Stomach (tissue), 9 donors: ENCODE results near the gene BCOR. TPM values are rescaled to one million over a fixed set of nuclear protein-coding genes. Genes with fewer than 3 reads are reported as not detected.

ENCODE experiments used
- DNase-seq, 2 donors: peaks; one replicate each; pipeline versions ENCODE4 v3.0.0 to v3.0.0-alpha.2; 2013 to 2019
- H3K27ac ChIP-seq, 5 donors: fragments of 200-600 bp in 4 of 5; sonication (generic) in 4 of 5; one replicate each; pipeline ENCODE4 v1.5.1; 2013 to 2019; ENCODE audit warnings: mild to moderate bottlenecking in 1 of 5, moderate library complexity in 1 of 5
- H3K27me3 ChIP-seq, 3 donors: fragments of 200-600 bp; sonication (generic); one replicate each; pipeline ENCODE4 v1.5.1; 2017 to 2019; ENCODE audit warnings: mixed run types in 1 of 3
- H3K36me3 ChIP-seq, 4 donors: fragments of 200-600 bp; sonication (generic); 1 replicate in 3 of 4; 2 replicates in 1 of 4; pipeline ENCODE4 v1.5.1; 2016 to 2019
- H3K4me1 ChIP-seq, 4 donors: fragments of 200-600 bp; sonication (generic); one replicate each; pipeline ENCODE4 v1.5.1; 2016 to 2019
- H3K4me3 ChIP-seq, 4 donors: fragments of 200-600 bp; sonication (generic) in 3 of 4; one replicate each; pipeline ENCODE4 v1.5.1; 2016 to 2019; ENCODE audit warnings: mild to moderate bottlenecking in 1 of 4
- H3K9me3 ChIP-seq, 4 donors: fragments of 200-600 bp; sonication (generic); one replicate each; pipeline ENCODE4 v1.5.1; 2016 to 2019
- CTCF ChIP-seq, 7 experiments: fragments of 450-650 bp in 4 of 7; fragments of 200-600 bp in 3 of 7; sonication (generic) in 3 of 7; IDR thresholded peaks; one replicate each; pipeline ENCODE4 v1.5.1; 2016 to 2019; ENCODE audit warnings: antibody characterized with exemption in 7 of 7, control low read depth in 2 of 7, mild to moderate bottlenecking in 1 of 7
- EP300 ChIP-seq: sonication (generic); formaldehyde crosslinking; IDR thresholded peaks from one replicate; pipeline ENCODE4 v1.6.1; 2017; ENCODE audit warnings: antibody characterized with exemption
- POLR2A ChIP-seq, 4 donors: fragments of 450-650 bp; IDR thresholded peaks; one replicate each; pipeline ENCODE4 v1.6.1; 2016; ENCODE audit warnings: antibody characterized with exemption in 4 of 4, control low read depth in 2 of 4, mild to moderate bottlenecking in 1 of 4, moderate library complexity in 1 of 4
- POLR2AphosphoS5 ChIP-seq, 3 donors: sonication (generic); formaldehyde crosslinking; IDR thresholded peaks; one replicate each; pipeline ENCODE4 v1.6.1; 2016; ENCODE audit warnings: antibody characterized with exemption in 3 of 3
- WGBS, 5 donors: extraction: QIAGEN DNeasy Blood & Tissue Kit in 3 of 5; methylation state at CpG; one replicate each; pipeline versions ENCODE4 v1.1.5 to v1.1.7; 2013 to 2018; 5-methylcytosine and 5-hydroxymethylcytosine counted together
- intact Hi-C: fragments of 100-400 bp; cut with DNase I; formaldehyde crosslinking; loops from one replicate; pipeline ENCODE4 v1.15.1; 2023; ENCODE audit warnings: low total_unique reads
- polyA plus RNA-seq, 3 donors: library from polyadenylated mRNA; stranded (reverse); fragments of 200-250 nt; gene quantifications; one replicate each; pipeline ENCODE4 v1.2.3, GENCODE V29; 2013
- total RNA-seq, 5 donors: library from RNA; depleted of rRNA; stranded (reverse); fragments of >200 nt; gene quantifications; one replicate each; pipeline versions ENCODE4 v1.1.0 to v1.2.3, GENCODE V29; 2014 to 2016
- donor health status: healthy with polysubstance abuse.
- donor health status: Bipolar disorder and iron deficiency.
- donor health status: healthy.

BCOR gene
- total and polyA plus RNA-seq, 8 donors, result 4.4 to 45.5 (median 19.2) TPM

- Histone ChIP-seq H3K36me3 (no peaks in the 10 kb centered on the region), H3K4me1 (peaks cover 5 to 65% (median 38%) of the 10 kb centered on the region in 4 donors), H3K27me3 (peaks cover 16 to 61% (median 35%) of the 10 kb centered on the region in 3 donors), H3K4me3 (peak overlapping the region; percentile 50 to 55 (median 52)), H3K27ac (peak overlapping the region; percentile 87 to 92 (median 89)), H3K9me3 (peaks cover 0 to 38% (median 5%) of the 10 kb centered on the region in 4 donors)
- DNase-seq, result peak; percentile 45 to 76
- WGBS, 5 donors, result 6 to 22% (median 7%) methylated on average over 8 to 60 of the region's 60 CpGs
- TF ChIP-seq POLR2AphosphoS5 (IDR thresholded peaks at IDR 0.05), result peak in 2 of 3 donors; percentile 16 to 48
- TF ChIP-seq POLR2A (IDR thresholded peaks at IDR 0.05), result no peak
- TF ChIP-seq EP300, result no peak
- intact Hi-C loops, result no loop called here
These were observed 85.5 kb downstream of the BCOR start for GRCh38 chrX:40012039-40012867.

- peaks cover 16 to 65% (median 41%) of the 10 kb centered on the region in 3 donors for H3K27me3 ChIP-seq
- peak overlapping the region; percentile 61 to 92 (median 89) for H3K27ac ChIP-seq
- peaks cover 0 to 30% (median under 1%) of the 10 kb centered on the region in 4 donors for H3K9me3 ChIP-seq
- intact Hi-C loops, result no loop called here
- H3K36me3 ChIP-seq, result no peaks in the 10 kb centered on the region
- DNase-seq, result no peak
- peaks cover 5 to 67% (median 39%) of the 10 kb centered on the region in 4 donors for H3K4me1 ChIP-seq
- TF ChIP-seq POLR2AphosphoS5 (IDR thresholded peaks at IDR 0.05) (no peak), EP300 (no peak), CTCF (IDR thresholded peaks at IDR 0.05) (no peak)
- no peak overlapping the region for H3K4me3 ChIP-seq
- WGBS, 5 donors, result 44 to 65% (median 56%) methylated on average over 23 to 24 of the region's 24 CpGs
These were observed 86.3 kb downstream of the BCOR start for GRCh38 chrX:40011322-40012038.

GRCh38 chrX:40010550-40011321, 87.0 kb downstream of the BCOR start:
- intact Hi-C loops, result no loop called here
- 47 to 86% (median 76%) methylated on average over 19 to 21 of the region's 21 CpGs for WGBS, 5 donors
- H3K4me1 ChIP-seq, result peaks cover 9 to 74% (median 47%) of the 10 kb centered on the region in 4 donors
- H3K27ac ChIP-seq, result no peak overlapping the region
- H3K36me3 ChIP-seq, result no peaks in the 10 kb centered on the region
- H3K27me3 ChIP-seq, result peaks cover 16 to 66% (median 48%) of the 10 kb centered on the region in 3 donors
- TF ChIP-seq POLR2AphosphoS5 (IDR thresholded peaks at IDR 0.05) (no peak), POLR2A (IDR thresholded peaks at IDR 0.05) (no peak), EP300 (no peak), CTCF (IDR thresholded peaks at IDR 0.05) (no peak)
- peak in 1 of 2 donors; percentile 26 for DNase-seq
- H3K9me3 ChIP-seq, result peaks cover 0 to 26% (median 0%) of the 10 kb centered on the region in 4 donors
- H3K4me3 ChIP-seq, result no peak overlapping the region

GRCh38 chrX:40009890-40010289, 87.9 kb downstream of the BCOR start:
- no peak for DNase-seq
- no peaks in the 10 kb centered on the region for H3K36me3 ChIP-seq
- intact Hi-C loops, result no loop called here
- peaks cover 10 to 79% (median 52%) of the 10 kb centered on the region in 4 donors for H3K4me1 ChIP-seq
- H3K27ac ChIP-seq, result no peak overlapping the region
- H3K4me3 ChIP-seq, result peak overlapping the region in 1 of 4 donors; percentile 2
- no peak for TF ChIP-seq POLR2AphosphoS5 (IDR thresholded peaks at IDR 0.05)
- H3K9me3 ChIP-seq, result peaks cover 0 to 23% (median 0%) of the 10 kb centered on the region in 4 donors
- H3K27me3 ChIP-seq, result peaks cover 16 to 74% (median 56%) of the 10 kb centered on the region in 3 donors
- 43 to 84% (median 57%) methylated on average over 10 to 12 of the region's 12 CpGs for WGBS, 5 donors
